Rectal smooth muscle tissue (tissue), 1 donor: Measurements from ENCODE around the gene PCDHGA8.

ENCODE experiments used
- H3K27ac ChIP-seq: one replicate; pipeline ENCODE4 v1.7.0; 2013; ENCODE audit warnings: low read depth, low read length, inconsistent platforms
- H3K27me3 ChIP-seq: one replicate; pipeline ENCODE4 v1.7.0; 2013; ENCODE audit warnings: low read length; ENCODE audit not compliant: control insufficient read depth, insufficient read depth
- H3K36me3 ChIP-seq: one replicate; pipeline ENCODE4 v1.7.0; 2013; ENCODE audit warnings: low read length; ENCODE audit not compliant: control insufficient read depth, insufficient read depth
- H3K4me1 ChIP-seq: one replicate; pipeline ENCODE4 v1.7.0; 2013; ENCODE audit warnings: low read length; ENCODE audit not compliant: control insufficient read depth, insufficient read depth
- H3K4me3 ChIP-seq: one replicate; pipeline ENCODE4 v1.7.0; 2013; ENCODE audit warnings: low read length
- H3K9ac ChIP-seq: one replicate; pipeline ENCODE4 v1.7.0; 2013; ENCODE audit warnings: low read length

Gene PCDHGA8

DNA sequence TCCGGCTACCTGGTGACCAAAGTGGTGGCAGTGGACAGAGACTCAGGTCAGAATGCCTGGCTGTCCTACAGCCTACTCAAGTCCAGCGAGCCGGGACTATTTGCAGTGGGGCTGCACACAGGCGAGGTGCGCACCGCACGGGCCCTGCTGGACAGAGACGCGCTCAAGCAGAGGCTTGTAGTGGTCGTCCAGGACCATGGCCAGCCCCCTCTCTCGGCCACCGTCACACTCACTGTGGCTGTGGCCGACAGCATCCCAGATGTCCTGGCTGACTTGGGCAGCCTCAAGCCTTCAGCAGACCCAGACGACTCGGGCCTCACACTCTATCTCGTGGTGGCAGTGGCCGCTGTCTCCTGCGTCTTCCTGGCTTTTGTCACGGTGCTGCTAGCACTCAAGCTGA is 35.5 kb upstream of the PCDHGA8 start:
- H3K4me1 ChIP-seq: no peaks in the 10 kb centered on the region
- H3K36me3 ChIP-seq: no peaks in the 10 kb centered on the region
- H3K4me3 ChIP-seq: no peak overlapping the region
- no peak overlapping the region for H3K27ac ChIP-seq
- no peak overlapping the region for H3K9ac ChIP-seq
- H3K27me3 ChIP-seq: no peaks in the 10 kb centered on the region

GRCh38 chr5:141359790-141360426 is 32.5 kb upstream of the PCDHGA8 start, which contains the start of gene PCDHGB2:
TSS of gene PCDHGB2 (plus strand) at chr5:141359994. CDS start at chr5:141360136, 142 bp downstream.
- Histone ChIP-seq H3K4me1 (no peaks in the 10 kb centered on the region), H3K9ac (no peak within 1 kb of the TSS), H3K4me3 (peak within 1 kb of the TSS; percentile 60), H3K36me3 (no peaks in the 10 kb centered on the region), H3K27ac (no peak within 1 kb of the TSS), H3K27me3 (no peaks in the 10 kb centered on the region)

DNA sequence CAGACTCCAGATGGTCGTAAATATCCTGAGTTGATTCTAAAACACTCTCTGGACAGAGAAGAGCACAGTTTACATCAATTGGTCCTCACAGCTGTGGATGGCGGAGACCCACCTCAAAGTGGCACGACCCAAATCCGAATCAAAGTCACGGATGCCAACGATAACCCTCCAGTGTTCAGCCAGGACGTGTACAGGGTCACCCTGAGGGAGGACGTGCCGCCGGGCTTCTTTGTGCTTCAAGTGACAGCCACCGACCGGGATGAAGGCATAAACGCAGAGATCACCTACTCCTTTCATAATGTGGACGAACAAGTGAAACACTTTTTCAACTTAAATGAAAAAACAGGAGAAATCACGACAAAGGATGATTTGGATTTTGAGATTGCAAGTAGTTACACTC is 31.7 kb upstream of the PCDHGA8 start:
- no peaks in the 10 kb centered on the region for H3K27me3 ChIP-seq
- no peak overlapping the region for H3K4me3 ChIP-seq
- no peak overlapping the region for H3K27ac ChIP-seq

DNA sequence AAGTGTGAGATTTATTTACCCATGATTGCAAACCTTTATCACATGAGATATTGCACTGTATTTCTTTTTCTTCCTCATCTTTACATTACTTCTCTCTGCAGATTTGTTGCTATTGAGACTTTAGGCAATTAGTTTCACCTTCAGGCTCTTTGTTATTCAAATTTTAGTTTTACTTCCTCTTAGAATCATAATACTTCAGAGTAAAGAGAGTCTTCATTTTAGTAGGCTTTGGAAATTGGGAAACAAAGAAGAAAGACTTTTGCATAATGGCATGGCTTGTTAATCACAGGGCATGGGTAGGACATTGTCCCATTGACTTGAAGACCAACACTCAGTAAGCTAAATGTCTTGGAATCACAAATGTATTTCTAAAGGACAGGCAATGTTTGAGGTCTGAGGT is 29.7 kb upstream of the PCDHGA8 start:
- Histone ChIP-seq H3K4me1 (no peaks in the 10 kb centered on the region), H3K27me3 (no peaks in the 10 kb centered on the region), H3K27ac (no peak overlapping the region), H3K9ac (no peak overlapping the region), H3K36me3 (no peaks in the 10 kb centered on the region), H3K4me3 (no peak overlapping the region)

More for the DNA sequence above, 31.7 kb upstream of the PCDHGA8 start:
- Histone ChIP-seq H3K36me3 (no peaks in the 10 kb centered on the region), H3K9ac (no peak overlapping the region), H3K4me1 (no peaks in the 10 kb centered on the region)

DNA sequence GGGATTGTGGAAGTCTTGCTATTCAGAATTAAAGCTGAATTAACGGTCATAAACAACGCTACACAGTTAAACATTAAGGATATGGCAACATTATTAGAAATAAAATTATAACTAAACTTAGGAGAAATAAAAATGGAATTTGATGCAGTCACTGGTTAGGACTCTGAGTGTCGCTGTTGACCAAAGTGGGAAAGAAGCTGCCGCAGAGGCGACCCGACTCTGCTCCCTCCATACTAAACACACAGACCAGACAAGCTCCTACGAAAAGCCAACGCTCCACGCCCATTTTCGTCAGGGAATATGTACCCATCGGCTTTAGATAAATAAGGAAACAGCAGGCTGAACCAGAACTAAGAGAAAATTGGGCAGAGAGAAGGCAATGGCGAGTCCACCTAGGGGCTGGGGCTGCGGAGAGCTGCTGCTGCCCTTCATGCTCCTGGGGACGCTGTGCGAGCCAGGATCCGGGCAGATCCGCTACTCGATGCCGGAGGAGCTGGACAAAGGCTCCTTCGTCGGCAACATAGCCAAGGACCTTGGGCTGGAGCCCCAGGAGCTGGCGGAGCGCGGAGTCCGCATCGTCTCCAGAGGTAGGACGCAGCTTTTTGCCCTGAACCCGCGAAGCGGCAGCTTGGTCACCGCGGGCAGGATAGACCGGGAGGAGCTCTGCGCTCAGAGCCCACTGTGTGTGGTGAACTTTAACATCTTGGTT is 28.3 kb upstream of the PCDHGA8 start, which contains the start of gene PCDHGA5:
TSS of gene PCDHGA5 (plus strand) at position 211 of the 709 bp plus-strand sequence. CDS start at position 380, 169 bp downstream.
- Histone ChIP-seq H3K9ac (no peak within 1 kb of the TSS), H3K4me3 (no peak within 1 kb of the TSS), H3K36me3 (no peaks in the 10 kb centered on the region), H3K4me1 (no peaks in the 10 kb centered on the region), H3K27ac (no peak within 1 kb of the TSS), H3K27me3 (no peaks in the 10 kb centered on the region)

- Histone ChIP-seq H3K27me3 (no peaks in the 10 kb centered on the region), H3K9ac (no peak overlapping the region), H3K36me3 (no peaks in the 10 kb centered on the region), H3K4me3 (peak overlapping the region; percentile 44), H3K27ac (no peak overlapping the region), H3K4me1 (no peaks in the 10 kb centered on the region)
These were observed 26.2 kb upstream of the PCDHGA8 start for GRCh38 chr5:141366016-141366896.

DNA sequence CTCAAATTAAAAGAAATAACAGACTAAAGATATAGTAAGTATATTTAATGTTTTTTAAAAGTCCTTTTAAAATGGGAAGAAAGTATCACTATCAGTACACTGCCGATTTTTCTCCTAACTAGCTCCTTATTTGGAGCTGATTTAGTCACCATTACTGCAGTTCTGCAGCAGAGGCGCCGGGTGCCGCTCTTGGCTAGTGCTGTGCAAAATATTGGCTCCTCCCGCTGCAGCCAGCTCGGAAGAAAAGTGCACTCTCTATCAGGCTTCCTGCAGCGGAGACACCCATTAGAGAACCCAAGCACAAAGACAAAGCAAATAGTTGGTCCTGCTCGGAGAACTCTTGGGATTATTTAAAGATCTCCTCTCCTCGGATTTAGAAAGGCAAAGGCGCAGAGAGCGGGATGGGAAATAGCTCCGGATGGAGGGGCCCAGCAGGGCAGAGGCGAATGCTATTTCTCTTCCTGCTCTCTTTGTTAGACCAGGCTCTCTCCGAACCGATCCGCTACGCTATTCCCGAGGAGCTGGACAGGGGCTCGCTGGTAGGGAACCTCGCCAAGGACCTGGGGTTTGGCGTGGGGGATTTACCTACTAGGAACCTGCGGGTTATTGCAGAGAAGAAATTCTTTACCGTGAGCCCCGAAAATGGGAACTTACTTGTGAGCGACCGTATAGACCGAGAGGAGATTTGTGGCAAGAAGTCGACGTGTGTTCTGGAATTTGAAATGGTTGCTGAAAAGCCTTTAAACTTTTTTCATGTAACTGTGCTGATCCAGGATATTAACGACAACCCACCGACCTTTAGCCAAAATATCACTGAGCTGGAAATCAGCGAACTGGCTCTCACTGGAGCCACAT is 22.2 kb upstream of the PCDHGA8 start, which contains the start of gene PCDHGB3:
TSS of gene PCDHGB3 (plus strand) at position 249 of the 855 bp plus-strand sequence. CDS start at position 402, 153 bp downstream.
- Histone ChIP-seq H3K4me3 (peak within 1 kb of the TSS; percentile 48), H3K36me3 (peaks cover 3% of the 10 kb centered on the region), H3K27ac (no peak within 1 kb of the TSS), H3K4me1 (no peaks in the 10 kb centered on the region), H3K9ac (no peak within 1 kb of the TSS), H3K27me3 (no peaks in the 10 kb centered on the region)

DNA sequence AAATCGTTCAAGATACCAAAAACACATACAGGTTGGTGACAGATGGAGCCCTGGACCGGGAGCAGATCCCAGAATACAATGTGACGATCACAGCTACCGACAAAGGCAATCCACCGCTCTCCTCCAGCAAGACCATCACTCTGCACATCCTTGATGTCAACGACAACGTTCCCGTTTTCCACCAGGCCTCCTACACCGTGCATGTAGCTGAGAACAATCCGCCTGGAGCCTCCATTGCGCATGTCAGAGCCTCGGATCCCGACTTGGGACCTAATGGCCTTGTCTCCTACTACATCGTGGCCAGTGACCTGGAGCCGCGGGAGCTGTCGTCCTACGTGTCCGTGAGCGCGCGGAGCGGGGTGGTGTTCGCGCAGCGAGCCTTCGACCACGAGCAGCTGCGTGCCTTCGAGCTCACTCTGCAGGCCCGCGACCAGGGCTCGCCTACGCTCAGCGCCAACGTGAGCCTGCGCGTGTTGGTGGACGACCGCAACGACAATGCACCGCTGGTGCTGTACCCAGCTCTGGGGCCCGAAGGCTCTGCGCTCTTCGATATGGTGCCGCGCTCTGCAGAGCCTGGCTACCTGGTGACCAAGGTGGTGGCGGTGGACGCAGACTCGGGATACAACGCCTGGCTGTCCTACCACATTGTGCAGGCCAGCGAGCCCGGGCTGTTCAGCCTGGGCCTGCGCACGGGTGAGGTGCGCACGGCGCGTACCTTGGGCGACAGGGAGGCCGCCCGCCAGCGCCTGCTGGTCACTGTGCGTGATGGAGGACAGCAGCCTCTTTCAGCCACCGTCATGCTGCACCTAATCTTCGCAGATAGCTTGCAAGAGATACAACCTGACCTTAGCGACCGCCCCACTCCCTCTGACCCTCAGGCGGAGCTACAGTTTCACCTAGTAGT is 20.6 kb upstream of the PCDHGA8 start:
- Histone ChIP-seq H3K27ac (no peak overlapping the region), H3K4me1 (no peaks in the 10 kb centered on the region), H3K4me3 (peak overlapping the region; percentile 30), H3K27me3 (no peaks in the 10 kb centered on the region), H3K9ac (no peak overlapping the region), H3K36me3 (peaks cover 3% of the 10 kb centered on the region)

DNA sequence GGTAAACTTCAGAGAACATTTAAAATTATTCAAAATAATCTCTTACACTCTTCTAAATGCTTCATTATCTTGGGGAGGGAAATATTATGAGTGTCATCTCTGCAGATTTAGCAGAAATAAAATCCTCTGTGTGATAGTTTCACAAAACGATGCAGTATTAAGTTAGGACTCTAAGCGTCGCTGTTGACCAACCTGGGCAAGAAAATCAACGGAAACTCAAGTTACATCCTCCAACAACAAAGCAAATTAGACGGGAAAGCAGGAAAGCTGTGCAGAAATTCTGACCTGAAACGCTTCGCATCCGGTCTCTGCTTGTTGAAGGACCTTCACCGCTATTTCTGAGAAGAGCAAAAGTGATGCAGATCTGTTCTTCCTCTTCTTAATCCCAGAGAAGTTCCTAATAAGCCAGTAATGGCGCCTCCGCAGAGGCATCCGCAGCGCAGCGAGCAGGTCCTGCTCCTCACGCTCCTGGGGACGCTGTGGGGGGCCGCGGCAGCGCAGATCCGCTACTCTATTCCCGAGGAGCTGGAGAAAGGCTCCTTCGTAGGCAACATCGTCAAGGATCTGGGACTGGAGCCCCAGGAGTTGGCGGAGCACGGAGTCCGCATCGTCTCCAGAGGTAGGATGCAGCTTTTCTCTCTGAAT is 18.6 kb upstream of the PCDHGA8 start, which contains the start of gene PCDHGA6:
TSS of gene PCDHGA6 (plus strand) at position 219 of the 645 bp plus-strand sequence. CDS start at position 412, 193 bp downstream.
- Histone ChIP-seq H3K36me3 (peaks cover 3% of the 10 kb centered on the region), H3K27me3 (no peaks in the 10 kb centered on the region), H3K9ac (no peak within 1 kb of the TSS), H3K27ac (no peak within 1 kb of the TSS), H3K4me3 (peak within 1 kb of the TSS; percentile 45), H3K4me1 (no peaks in the 10 kb centered on the region)

GRCh38 chr5:141374627-141375026 is 17.8 kb upstream of the PCDHGA8 start:
- no peak overlapping the region for H3K9ac ChIP-seq
- no peaks in the 10 kb centered on the region for H3K27me3 ChIP-seq
- no peak overlapping the region for H3K27ac ChIP-seq
- peaks cover 3% of the 10 kb centered on the region for H3K36me3 ChIP-seq
- peak overlapping the region; percentile 45 for H3K4me3 ChIP-seq
- H3K4me1 ChIP-seq: no peaks in the 10 kb centered on the region
